Right lobe of liver (tissue), 4 donors: ENCODE measurements around the gene IL20RA.

Source experiments
- POLR2A ChIP-seq: fragments of 450-650 bp; IDR thresholded peaks from one replicate; pipeline ENCODE4 v1.6.1; 2017; ENCODE audit warnings: antibody characterized with exemption, mild to moderate bottlenecking
- TF ChIP-seq, protein P1 (sequence below), 4 donors: fragments of 200-600 bp in 3 of 4; fragments of 450-650 bp in 1 of 4; IDR thresholded peaks; one replicate each; pipeline versions ENCODE4 v1.5.1 to v1.8.0; 2016 to 2022; ENCODE audit warnings: antibody characterized with exemption in 4 of 4, mild to moderate bottlenecking in 2 of 4
- donor health status: DM: no; HTN: no; CAD: no.
- donor health status: DM: no; HTN: no; CAD: no.
- donor health status: DM: no; HTN: yes; CAD: no.

DNA sequence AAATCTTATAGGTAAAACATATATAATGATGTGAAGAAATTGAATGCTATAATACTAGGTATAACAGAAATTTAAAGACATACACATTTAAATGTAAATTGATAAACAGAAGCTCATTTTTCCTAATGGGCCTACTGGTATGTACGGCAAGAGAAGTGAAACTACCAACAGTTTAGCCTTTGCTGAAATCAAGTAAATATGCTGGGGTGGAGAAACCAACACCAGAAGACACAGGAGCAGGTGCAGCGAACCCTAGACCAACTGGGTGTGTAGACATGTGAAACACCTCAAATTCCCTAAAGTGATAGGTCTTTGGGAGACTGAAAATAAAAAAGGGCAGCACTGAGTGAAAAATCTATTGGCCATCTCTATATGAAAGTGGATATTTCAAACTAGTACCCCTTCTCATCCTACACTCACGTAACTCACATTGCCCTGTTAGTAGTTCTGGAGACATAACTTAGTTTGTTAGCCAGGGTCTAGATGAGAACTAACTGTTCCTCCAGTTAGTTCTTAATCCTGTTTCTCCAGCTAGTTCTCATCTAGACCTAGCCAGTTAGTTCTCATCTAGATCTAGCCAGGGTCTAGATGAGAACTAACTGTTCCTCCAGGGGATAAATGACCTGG, 69.6 kb downstream of the IL20RA start:
- TF ChIP-seq, protein P1, sequence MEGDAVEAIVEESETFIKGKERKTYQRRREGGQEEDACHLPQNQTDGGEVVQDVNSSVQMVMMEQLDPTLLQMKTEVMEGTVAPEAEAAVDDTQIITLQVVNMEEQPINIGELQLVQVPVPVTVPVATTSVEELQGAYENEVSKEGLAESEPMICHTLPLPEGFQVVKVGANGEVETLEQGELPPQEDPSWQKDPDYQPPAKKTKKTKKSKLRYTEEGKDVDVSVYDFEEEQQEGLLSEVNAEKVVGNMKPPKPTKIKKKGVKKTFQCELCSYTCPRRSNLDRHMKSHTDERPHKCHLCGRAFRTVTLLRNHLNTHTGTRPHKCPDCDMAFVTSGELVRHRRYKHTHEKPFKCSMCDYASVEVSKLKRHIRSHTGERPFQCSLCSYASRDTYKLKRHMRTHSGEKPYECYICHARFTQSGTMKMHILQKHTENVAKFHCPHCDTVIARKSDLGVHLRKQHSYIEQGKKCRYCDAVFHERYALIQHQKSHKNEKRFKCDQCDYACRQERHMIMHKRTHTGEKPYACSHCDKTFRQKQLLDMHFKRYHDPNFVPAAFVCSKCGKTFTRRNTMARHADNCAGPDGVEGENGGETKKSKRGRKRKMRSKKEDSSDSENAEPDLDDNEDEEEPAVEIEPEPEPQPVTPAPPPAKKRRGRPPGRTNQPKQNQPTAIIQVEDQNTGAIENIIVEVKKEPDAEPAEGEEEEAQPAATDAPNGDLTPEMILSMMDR (IDR thresholded peaks at IDR 0.05) = no peak
- no peak for TF ChIP-seq POLR2A
